ENCODE results near the gene PTTG1IP2. TPM values are rescaled to one million over a fixed set of nuclear protein-coding genes. Genes with fewer than 3 reads are reported as not detected.

The PTTG1IP2 gene
- total and polyA plus RNA-seq, 9 of the 15 experiments (the other 6 are each of a cell fraction or from before 2014, with no cell fraction given): not detected

- no peak overlapping the region for H3K27ac ChIP-seq (ENCODE audit: extremely low read depth, low read depth, low read length)
- POLR2A ChIA-PET: no interaction called here
- CTCF ChIA-PET (ENCODE audit: low intra/inter-chr PET ratio): no interaction called here
Observed at GRCh38 chr7:90487808-90488207, 18.4 kb downstream of the PTTG1IP2 start.

More at GRCh38 chr7:90487808-90488207, 18.4 kb downstream of the PTTG1IP2 start:
- Histone ChIP-seq H3K79me2 (ENCODE audit: control insufficient read depth, insufficient read depth, low read length) (no peaks in the 10 kb centered on the region), H3K4me3 (no peak overlapping the region), H3K27me3 (ENCODE audit: control insufficient read depth in 2 of 2, insufficient read depth in 2 of 2, low read length in 2 of 2) (no peaks in the 10 kb centered on the region), H4K20me1 (replicated peaks; ENCODE audit: control insufficient read depth, insufficient read depth, low read length) (no peaks in the 10 kb centered on the region), H3K9me1 (ENCODE audit: control insufficient read depth, insufficient read depth, low read length) (no peaks in the 10 kb centered on the region), H3K9me3 (replicated peaks; ENCODE audit: control insufficient read depth, insufficient read depth, low read depth, low read length) (no peaks in the 10 kb centered on the region), H3K36me3 (ENCODE audit: control insufficient read depth, insufficient read depth, low read length) (no peaks in the 10 kb centered on the region), H3K4me1 (replicated peaks in 1 of 2; ENCODE audit: control insufficient read depth in 2 of 2, insufficient read depth in 2 of 2, low read length in 2 of 2) (no peaks in the 10 kb centered on the region), H3K4me2 (ENCODE audit: insufficient read depth, low read length) (no peak overlapping the region), H2AFZ (ENCODE audit: low read depth, low read length) (no peak overlapping the region), H3K9ac (ENCODE audit: insufficient read depth in 1 of 2, low read depth in 2 of 2, low read length in 2 of 2) (no peak overlapping the region)
- no peak for DNase-seq (ENCODE audit: extremely low read depth in 1 of 4, low spot score in 3 of 4)
- WGBS (ENCODE audit: insufficient coverage, low coverage, missing lambda C conversion rate): 2% methylated on average over 2 of the region's 2 CpGs
- in situ Hi-C loops (cut with MboI): no loop called here
- no peak for ATAC-seq
- no peak for FAIRE-seq
- no TSS peak for BruUV-seq (replicated peaks)
- TF ChIP-seq IRF9 (tag; IDR thresholded peaks at IDR 0.05): no peak
- TF ChIP-seq POLR2AphosphoS2 (IDR thresholded peaks at IDR 0.05; ENCODE audit: low read length): no peak
- TF ChIP-seq NONO (IDR thresholded peaks at IDR 0.05; ENCODE audit: low read depth in 2 of 2, low read length in 1 of 2): no peak
- TF ChIP-seq SRSF9 (IDR thresholded peaks at IDR 0.05; ENCODE audit: borderline replicate concordance, low read depth, low read length): no peak
- no peak for TF ChIP-seq ZFX (CRISPR knock-in tag; IDR thresholded peaks at IDR 0.05)
- TF ChIP-seq MXD1 (CRISPR knock-in tag; IDR thresholded peaks at IDR 0.05; ENCODE audit: borderline replicate concordance, poor library complexity, severe bottlenecking): no peak
- no peak for TF ChIP-seq ZNF511 (CRISPR knock-in tag; IDR thresholded peaks at IDR 0.05)
- TF ChIP-seq RBM22 (IDR thresholded peaks at IDR 0.05; ENCODE audit: low read depth, low read length, poor library complexity, severe bottlenecking): no peak
- no peak for TF ChIP-seq MNT (conservative IDR thresholded peaks at IDR 0.05)
- TF ChIP-seq ARHGAP35 (IDR thresholded peaks at IDR 0.05; ENCODE audit: partially characterized antibody): no peak
- TF ChIP-seq ZNF589 (CRISPR knock-in tag; IDR thresholded peaks at IDR 0.05; ENCODE audit: low read depth): no peak
- no peak for TF ChIP-seq ESRRA (IDR thresholded peaks at IDR 0.05; ENCODE audit: borderline replicate concordance, low read depth)
- no peak for TF ChIP-seq CHCHD3 (CRISPR knock-in tag; IDR thresholded peaks at IDR 0.05)
- TF ChIP-seq CTCF (IDR thresholded peaks at IDR 0.05 in 2 of 3, conservative IDR thresholded peaks at IDR 0.05 in 1 of 3; ENCODE audit: insufficient read depth in 2 of 3, low read depth in 1 of 3, low read length in 3 of 3): no peak
- no peak for TF ChIP-seq ZNF764 (CRISPR knock-in tag; IDR thresholded peaks at IDR 0.05; ENCODE audit: low read depth)
- no peak for TF ChIP-seq ZNF232 (CRISPR knock-in tag; IDR thresholded peaks at IDR 0.05)
- TF ChIP-seq BRF1 (IDR thresholded peaks at IDR 0.05; ENCODE audit: borderline replicate concordance, extremely low read depth, insufficient read length): no peak
- intact Hi-C loops (cut with micrococcal nuclease): no loop called here
